GM10266 (cell line): Measurements from ENCODE around the gene GLRX.

Experiments used
- DNase-seq: peaks from one replicate; pipeline ENCODE4 v3.0.0; 2012; ENCODE audit errors: extremely low spot score
- CTCF ChIP-seq: IDR thresholded peaks from 2 replicates; pipeline ENCODE4 v1.5.1; 2012; ENCODE audit warnings: mild to moderate bottlenecking, low read depth; ENCODE audit not compliant: control insufficient read depth, insufficient read depth; ENCODE audit errors: missing control alignments

GLRX gene

GRCh38 chr5:95864944-95865504 lies 42.5 kb upstream of the GLRX start:
- no peak for DNase-seq
- no peak for TF ChIP-seq CTCF

GRCh38 chr5:95864456-95864855 lies 41.9 kb upstream of the GLRX start:
- no peak for TF ChIP-seq CTCF
- DNase-seq = no peak

GRCh38 chr5:95863383-95863757 lies 40.8 kb upstream of the GLRX start:
- TF ChIP-seq CTCF = no peak
- no peak for DNase-seq

GRCh38 chr5:95862671-95863382 lies 40.3 kb upstream of the GLRX start:
- TF ChIP-seq CTCF = no peak
- DNase-seq = no peak

GRCh38 chr5:95861864-95862561 lies 39.5 kb upstream of the GLRX start:
- no peak for TF ChIP-seq CTCF
- DNase-seq = no peak

GRCh38 chr5:95861221-95861863 lies 38.8 kb upstream of the GLRX start:
- TF ChIP-seq CTCF = no peak
- DNase-seq = no peak
